ENCODE measurements around the gene TWIST2.

DNA sequence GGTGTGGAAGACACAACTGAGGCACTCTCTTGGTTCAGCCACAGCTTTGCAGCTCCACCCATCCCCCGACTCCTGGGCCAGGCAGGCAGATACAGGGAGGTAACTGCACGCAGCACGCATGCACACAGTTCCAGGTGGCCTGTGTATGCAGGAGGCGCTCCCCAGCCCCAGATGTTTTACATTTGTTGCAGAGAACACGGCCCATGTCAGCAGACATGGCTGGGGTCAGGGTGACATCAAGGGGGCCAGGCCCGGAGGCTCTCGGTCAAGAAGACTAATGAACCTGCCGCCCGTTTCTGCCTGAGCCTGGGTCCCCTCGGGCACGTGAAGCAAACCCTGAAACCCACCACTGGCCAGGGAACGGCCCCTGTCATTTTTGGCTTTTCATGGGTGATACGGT is 57.3 kb downstream of the TWIST2 start:
- TF ChIP-seq, protein P1, sequence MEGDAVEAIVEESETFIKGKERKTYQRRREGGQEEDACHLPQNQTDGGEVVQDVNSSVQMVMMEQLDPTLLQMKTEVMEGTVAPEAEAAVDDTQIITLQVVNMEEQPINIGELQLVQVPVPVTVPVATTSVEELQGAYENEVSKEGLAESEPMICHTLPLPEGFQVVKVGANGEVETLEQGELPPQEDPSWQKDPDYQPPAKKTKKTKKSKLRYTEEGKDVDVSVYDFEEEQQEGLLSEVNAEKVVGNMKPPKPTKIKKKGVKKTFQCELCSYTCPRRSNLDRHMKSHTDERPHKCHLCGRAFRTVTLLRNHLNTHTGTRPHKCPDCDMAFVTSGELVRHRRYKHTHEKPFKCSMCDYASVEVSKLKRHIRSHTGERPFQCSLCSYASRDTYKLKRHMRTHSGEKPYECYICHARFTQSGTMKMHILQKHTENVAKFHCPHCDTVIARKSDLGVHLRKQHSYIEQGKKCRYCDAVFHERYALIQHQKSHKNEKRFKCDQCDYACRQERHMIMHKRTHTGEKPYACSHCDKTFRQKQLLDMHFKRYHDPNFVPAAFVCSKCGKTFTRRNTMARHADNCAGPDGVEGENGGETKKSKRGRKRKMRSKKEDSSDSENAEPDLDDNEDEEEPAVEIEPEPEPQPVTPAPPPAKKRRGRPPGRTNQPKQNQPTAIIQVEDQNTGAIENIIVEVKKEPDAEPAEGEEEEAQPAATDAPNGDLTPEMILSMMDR (IDR thresholded peaks at IDR 0.05) = no peak
- no peak for TF ChIP-seq POLR2A (IDR thresholded peaks at IDR 0.05)
